GM06990 (cell line): ENCODE measurements around the gene GNB4.
A peak's percentile ranks its signal among the peaks of the same experiment; 100 is the strongest.

Experiments used
- DNase-seq: peaks from one replicate; pipeline ENCODE4 v3.0.0-alpha.2; 2011; ENCODE audit not compliant: insufficient read length; ENCODE audit errors: extremely low read depth
- H3K27me3 ChIP-seq: replicated peaks from 2 replicates; pipeline ENCODE4 v1.6.0; 2011; ENCODE audit warnings: low read length; ENCODE audit not compliant: control insufficient read depth, insufficient read depth
- H3K36me3 ChIP-seq: 2 replicates; pipeline ENCODE4 v1.5.1; 2011; ENCODE audit warnings: low read length; ENCODE audit not compliant: control insufficient read depth, insufficient read depth
- H3K4me3 ChIP-seq: replicated peaks from 2 replicates; pipeline ENCODE4 v1.5.1; 2011; ENCODE audit warnings: low read depth, mild to moderate bottlenecking, control low read depth, low read length
- CTCF ChIP-seq: IDR thresholded peaks from 2 replicates; pipeline ENCODE4 v1.5.1; 2011; ENCODE audit warnings: low read length, control low read depth, mild to moderate bottlenecking, inconsistent platforms; ENCODE audit not compliant: insufficient read depth, poor library complexity, severe bottlenecking

The GNB4 gene

GRCh38 chr3:179425075-179425474 is 26.2 kb downstream of the GNB4 start:
- Histone ChIP-seq H3K4me3 (no peak overlapping the region), H3K27me3 (no peaks in the 10 kb centered on the region), H3K36me3 (no peaks in the 10 kb centered on the region)
- DNase-seq: no peak
- no peak for TF ChIP-seq CTCF

- no peak for DNase-seq
- Histone ChIP-seq H3K4me3 (no peak overlapping the region), H3K36me3 (no peaks in the 10 kb centered on the region; the same call in 1 of the 2 replicates), H3K27me3 (no peaks in the 10 kb centered on the region)
- peak; percentile 26 for TF ChIP-seq CTCF
Observed at GRCh38 chr3:179421500-179421899, 29.8 kb downstream of the GNB4 start.

GRCh38 chr3:179418610-179419009 is 32.7 kb downstream of the GNB4 start:
- H3K36me3 ChIP-seq: no peaks in the 10 kb centered on the region; the same call in 1 of the 2 replicates
- no peaks in the 10 kb centered on the region for H3K27me3 ChIP-seq
- no peak for TF ChIP-seq CTCF
- H3K4me3 ChIP-seq: no peak overlapping the region
- no peak for DNase-seq

- Histone ChIP-seq H3K4me3 (no peak overlapping the region), H3K27me3 (no peaks in the 10 kb centered on the region), H3K36me3 (no peaks in the 10 kb centered on the region; the same call in 1 of the 2 replicates)
- TF ChIP-seq CTCF: no peak
- DNase-seq: no peak
Observed at GRCh38 chr3:179416681-179417080, 34.6 kb downstream of the GNB4 start.

DNA sequence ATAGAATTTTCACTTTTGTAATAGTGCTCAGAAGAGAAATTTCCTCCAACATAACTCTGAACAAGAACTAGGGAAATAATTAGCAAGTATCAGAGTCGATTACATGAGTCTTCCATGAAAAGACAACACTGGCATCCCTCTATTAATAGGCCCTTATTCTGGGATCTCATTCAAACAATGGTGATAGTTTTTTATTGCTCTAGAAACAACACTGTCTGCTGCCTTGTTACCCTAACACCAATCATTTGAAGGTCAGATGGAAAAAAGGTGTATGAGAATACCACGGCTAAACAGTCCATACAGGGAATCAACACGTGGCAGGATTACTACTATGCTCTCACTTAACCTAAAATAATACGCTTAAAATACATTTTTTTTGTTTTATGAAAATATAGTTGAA is 35.9 kb downstream of the GNB4 start:
- no peaks in the 10 kb centered on the region for H3K27me3 ChIP-seq
- no peak for TF ChIP-seq CTCF
- no peaks in the 10 kb centered on the region; the same call in 1 of the 2 replicates for H3K36me3 ChIP-seq
- no peak for DNase-seq
- no peak overlapping the region for H3K4me3 ChIP-seq

- DNase-seq: no peak
- no peaks in the 10 kb centered on the region for H3K27me3 ChIP-seq
- H3K4me3 ChIP-seq: no peak overlapping the region
- no peak for TF ChIP-seq CTCF
- no peaks in the 10 kb centered on the region; the same call in 1 of the 2 replicates for H3K36me3 ChIP-seq
Observed at GRCh38 chr3:179414804-179415203, 36.5 kb downstream of the GNB4 start.
